GM12878 (cell line): Measurements from ENCODE around the gene EFCC1. TPM values are rescaled to one million over a fixed set of nuclear protein-coding genes. Genes with fewer than 3 reads are reported as not detected.

ENCODE experiments used
- ATAC-seq: fragments of 200-7000 bp; cut with Tn5 transposase; 3 replicates; pipeline ENCODE4 v1.9.1; 2020; ENCODE audit warnings: mild to moderate bottlenecking, moderate library complexity
- BruUV-seq: library from RNA; stranded (reverse); fragments of 400-500 nt; replicated peaks from 2 replicates; lab custom pipeline; 2021; lab: Mats Ljungman, UMichigan
- CTCF ChIA-PET: fragments of 300-600 bp; sonication (Branson Sonifier 250); formaldehyde crosslinking; extraction: SDS; loops from one replicate; lab custom pipeline; 2021; ENCODE audit warnings: inconsistent platforms; lab: Yijun Ruan, JAX
- POLR2A ChIA-PET: fragments of 350-600 bp; formaldehyde crosslinking; extraction: SDS; loops from one replicate; lab custom pipeline; 2021; ENCODE audit warnings: inconsistent platforms; lab: Charles Lee
- RAD21 ChIA-PET: fragments of 300-600 bp; sonication (Branson Sonifier 250); formaldehyde crosslinking; loops from one replicate; lab custom pipeline; 2023; ENCODE audit warnings: antibody characterized with exemption; ENCODE audit not compliant: unreplicated experiment; lab: Charles Lee
- SMC1A ChIA-PET: fragments of 300-600 bp; sonication (Branson Sonifier 250); formaldehyde crosslinking; loops from one replicate; lab custom pipeline; 2023; ENCODE audit not compliant: unreplicated experiment, uncharacterized antibody; lab: Charles Lee
- DNase-seq: peaks from one replicate; pipeline ENCODE4 v3.0.0-alpha.2; 2011; ENCODE audit warnings: low read depth, low spot score
- FAIRE-seq: peaks from 3 replicates; lab custom pipeline; 2011; peaks lifted over from hg19 to GRCh38; lab: Jason Lieb, UNC
- H2AFZ ChIP-seq: 2 replicates; pipeline ENCODE4 v1.6.0; 2011; ENCODE audit warnings: low read depth, low read length, control low read depth; ENCODE audit not compliant: control insufficient read depth
- H3K27ac ChIP-seq: 2 replicates; pipeline ENCODE4 v1.5.1; 2011; ENCODE audit warnings: control low read depth; ENCODE audit not compliant: control insufficient read depth, insufficient read depth
- H3K27me3 ChIP-seq, 2 experiments: replicated peaks in 1 of 2; 2 replicates each; pipeline versions ENCODE4 v1.6.0 to v1.6.1; 2011; ENCODE audit warnings: low read length in 1 of 2; ENCODE audit not compliant: control insufficient read depth in 2 of 2, insufficient read depth in 2 of 2
- H3K36me3 ChIP-seq, 2 experiments: 2 replicates each; pipeline ENCODE4 v1.5.1; 2011; ENCODE audit warnings: low read length in 1 of 2; ENCODE audit not compliant: control insufficient read depth in 2 of 2, insufficient read depth in 2 of 2
- H3K4me1 ChIP-seq: 2 replicates; pipeline ENCODE4 v1.6.1; 2011; ENCODE audit warnings: mild to moderate bottlenecking, low read length, moderate library complexity, mixed read lengths; ENCODE audit not compliant: control insufficient read depth, insufficient read depth
- H3K4me2 ChIP-seq: 2 replicates; pipeline ENCODE4 v1.6.0; 2011; ENCODE audit warnings: control low read depth; ENCODE audit not compliant: control insufficient read depth, insufficient read depth
- H3K4me3 ChIP-seq: fragments of 200-600 bp; sonication (generic); 2 replicates; pipeline ENCODE4 v1.5.1; 2016
- H3K79me2 ChIP-seq: 2 replicates; pipeline ENCODE4 v1.6.0; 2011; ENCODE audit warnings: low read length; ENCODE audit not compliant: control insufficient read depth, insufficient read depth
- H3K9ac ChIP-seq: 2 replicates; pipeline ENCODE4 v1.8.0; 2011; ENCODE audit warnings: low read length, control low read depth, mixed read lengths; ENCODE audit not compliant: control insufficient read depth, insufficient read depth
- H3K9me3 ChIP-seq: replicated peaks from 3 replicates; pipeline ENCODE4 v1.5.1; 2011; ENCODE audit warnings: mild to moderate bottlenecking, low read length; ENCODE audit not compliant: control insufficient read depth, insufficient read depth
- H4K20me1 ChIP-seq: 2 replicates; pipeline ENCODE4 v1.6.0; 2011; ENCODE audit not compliant: control insufficient read depth, insufficient read depth
- CBX3 ChIP-seq: fragments of 200-600 bp; sonication (generic); IDR thresholded peaks from 2 replicates; pipeline ENCODE4 v1.6.1; 2016; ENCODE audit warnings: low read depth, borderline replicate concordance
- FOS ChIP-seq: IDR thresholded peaks from 3 replicates; pipeline ENCODE4 v1.6.1; 2011; ENCODE audit warnings: borderline replicate concordance; ENCODE audit not compliant: insufficient read length; ENCODE audit errors: extremely low read depth
- IKZF1 ChIP-seq: fragments of 450-650 bp; conservative IDR thresholded peaks from 2 replicates; pipeline ENCODE4 v1.6.1; 2017; ENCODE audit warnings: antibody characterized with exemption, mild to moderate bottlenecking
- RUNX3 ChIP-seq: IDR thresholded peaks from 2 replicates; pipeline ENCODE4 v1.6.1; 2012; ENCODE audit warnings: low read length, inconsistent platforms
- SREBF2 ChIP-seq: IDR thresholded peaks from 2 replicates; pipeline ENCODE4 v1.6.1; 2012; ENCODE audit warnings: mild to moderate bottlenecking, low read length
- SRF ChIP-seq, 2 experiments: IDR thresholded peaks; 2 replicates each; pipeline ENCODE4 v1.6.1; 2011; ENCODE audit warnings: low read depth in 2 of 2, low read length in 2 of 2, mild to moderate bottlenecking in 1 of 2, moderate library complexity in 1 of 2
- ZNF592 ChIP-seq: fragments of 450-650 bp; IDR thresholded peaks from 2 replicates; pipeline ENCODE4 v1.6.1; 2017; ENCODE audit warnings: mild to moderate bottlenecking, moderate library complexity
- WGBS: methylation state at CpG from one replicate; pipeline ENCODE4 v1.1.6; 2016; ENCODE audit warnings: low lambda C conversion rate; ENCODE audit not compliant: insufficient replicate concordance, insufficient coverage; ENCODE audit errors: missing lambda C conversion rate; 5-methylcytosine and 5-hydroxymethylcytosine counted together
- in situ Hi-C: fragments of 300-500 bp; cut with MboI; formaldehyde crosslinking; loops from 9 replicates; pipeline ENCODE4 v1.14.3; 2018; ENCODE audit warnings: mixed read lengths
- intact Hi-C: fragments of 100-400 bp; cut with micrococcal nuclease; formaldehyde crosslinking; loops from one replicate; pipeline ENCODE4 v1.14.2; 2022; ENCODE audit not compliant: unreplicated experiment
- polyA plus RNA-seq, 11 experiments: library from polyadenylated mRNA; depleted of rRNA in 4 of 11; unstranded in 6 of 11; stranded (reverse) in 5 of 11; fragments of >200 nt; fragmentation: Nextera tagmentation in 4 of 11; fragmentation: Illumina TruSeq in 1 of 11; extraction: Ambion mirVana in 4 of 11; extraction: Trizol in 1 of 11; gene quantifications; 1 replicate in 1 of 11; 2 replicates in 10 of 11; pipeline versions ENCODE4 v1.2.1 to v1.2.3, GENCODE V29; 2011 to 2016; ENCODE audit warnings: inconsistent platforms in 2 of 11, missing spikeins in 2 of 11, low read depth in 1 of 11
- total RNA-seq, 4 experiments: library from RNA; depleted of rRNA in 3 of 4; stranded (reverse); fragments of >200 nt in 3 of 4; fragmentation: Illumina TruSeq in 1 of 4; extraction: Trizol in 1 of 4; gene quantifications; 2 replicates each; pipeline versions ENCODE4 v1.2.1 to v1.2.3, GENCODE V29; 2013 to 2021
- TF ChIP-seq, protein P1 (sequence below): IDR thresholded peaks from 2 replicates; pipeline ENCODE4 v1.6.1; 2012; ENCODE audit warnings: low read depth, low read length, improper control_type of control experiment
- TF ChIP-seq, protein P2 (sequence below): IDR thresholded peaks from 2 replicates; pipeline ENCODE4 v1.6.1; 2011; ENCODE audit warnings: low read depth, mild to moderate bottlenecking, low read length, moderate library complexity, borderline replicate concordance; ENCODE audit errors: extremely low read depth
- TF ChIP-seq, protein P3 (sequence below): fragments of 450-650 bp; IDR thresholded peaks from 2 replicates; pipeline ENCODE4 v1.6.1; 2016; ENCODE audit warnings: mild to moderate bottlenecking
- TF ChIP-seq, protein P4 (sequence below): fragments of 450-650 bp; IDR thresholded peaks from 2 replicates; pipeline ENCODE4 v1.6.1; 2017; ENCODE audit warnings: low read depth, mild to moderate bottlenecking, moderate library complexity

Gene EFCC1
- total and polyA plus RNA-seq, 10 of the 15 experiments (the other 5 are each of a cell fraction or from before 2014, with no cell fraction given) = not detected

- DNase-seq (no peak), ATAC-seq (no peak), FAIRE-seq (no peak)
- ChIA-PET CTCF (interaction anchor here (1.6 kb wide), 3 partner anchors 10 to 36 kb away, joined by 3 to 8 read pairs (median 5); no protein-coding TSS in a partner anchor), SMC1A (no interaction called here), POLR2A (no interaction called here), RAD21 (no interaction called here)
- WGBS = 72% methylated on average over 4 of the region's 4 CpGs
- no TSS peak for BruUV-seq
- intact Hi-C loops = no loop called here
- Histone ChIP-seq H3K4me2 (no peak overlapping the region), H2AFZ (no peak overlapping the region), H3K9me3 (no peaks in the 10 kb centered on the region), H3K27ac (no peak overlapping the region), H3K36me3 (no peaks in the 10 kb centered on the region), H4K20me1 (no peaks in the 10 kb centered on the region), H3K79me2 (no peaks in the 10 kb centered on the region), H3K4me1 (no peaks in the 10 kb centered on the region), H3K27me3 (peaks cover 7 to 8% of the 10 kb centered on the region in 2 experiments), H3K4me3 (no peak overlapping the region), H3K9ac (no peak overlapping the region)
- in situ Hi-C loops = no loop called here
- TF ChIP-seq IKZF1 (no peak), SREBF2 (no peak), SRF (IDR thresholded peaks at IDR 0.05; ENCODE audit: low read depth in 2 of 2, low read length in 2 of 2) (no peak), ZNF592 (no peak), CBX3 (no peak), RUNX3 (no peak), FOS (no peak)
- TF ChIP-seq, protein P1, sequence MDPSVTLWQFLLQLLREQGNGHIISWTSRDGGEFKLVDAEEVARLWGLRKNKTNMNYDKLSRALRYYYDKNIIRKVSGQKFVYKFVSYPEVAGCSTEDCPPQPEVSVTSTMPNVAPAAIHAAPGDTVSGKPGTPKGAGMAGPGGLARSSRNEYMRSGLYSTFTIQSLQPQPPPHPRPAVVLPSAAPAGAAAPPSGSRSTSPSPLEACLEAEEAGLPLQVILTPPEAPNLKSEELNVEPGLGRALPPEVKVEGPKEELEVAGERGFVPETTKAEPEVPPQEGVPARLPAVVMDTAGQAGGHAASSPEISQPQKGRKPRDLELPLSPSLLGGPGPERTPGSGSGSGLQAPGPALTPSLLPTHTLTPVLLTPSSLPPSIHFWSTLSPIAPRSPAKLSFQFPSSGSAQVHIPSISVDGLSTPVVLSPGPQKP = no peak
- TF ChIP-seq, protein P2, sequence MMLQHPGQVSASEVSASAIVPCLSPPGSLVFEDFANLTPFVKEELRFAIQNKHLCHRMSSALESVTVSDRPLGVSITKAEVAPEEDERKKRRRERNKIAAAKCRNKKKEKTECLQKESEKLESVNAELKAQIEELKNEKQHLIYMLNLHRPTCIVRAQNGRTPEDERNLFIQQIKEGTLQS = no peak
- TF ChIP-seq, protein P3, sequence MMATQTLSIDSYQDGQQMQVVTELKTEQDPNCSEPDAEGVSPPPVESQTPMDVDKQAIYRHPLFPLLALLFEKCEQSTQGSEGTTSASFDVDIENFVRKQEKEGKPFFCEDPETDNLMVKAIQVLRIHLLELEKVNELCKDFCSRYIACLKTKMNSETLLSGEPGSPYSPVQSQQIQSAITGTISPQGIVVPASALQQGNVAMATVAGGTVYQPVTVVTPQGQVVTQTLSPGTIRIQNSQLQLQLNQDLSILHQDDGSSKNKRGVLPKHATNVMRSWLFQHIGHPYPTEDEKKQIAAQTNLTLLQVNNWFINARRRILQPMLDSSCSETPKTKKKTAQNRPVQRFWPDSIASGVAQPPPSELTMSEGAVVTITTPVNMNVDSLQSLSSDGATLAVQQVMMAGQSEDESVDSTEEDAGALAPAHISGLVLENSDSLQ = no peak
- TF ChIP-seq, protein P4, sequence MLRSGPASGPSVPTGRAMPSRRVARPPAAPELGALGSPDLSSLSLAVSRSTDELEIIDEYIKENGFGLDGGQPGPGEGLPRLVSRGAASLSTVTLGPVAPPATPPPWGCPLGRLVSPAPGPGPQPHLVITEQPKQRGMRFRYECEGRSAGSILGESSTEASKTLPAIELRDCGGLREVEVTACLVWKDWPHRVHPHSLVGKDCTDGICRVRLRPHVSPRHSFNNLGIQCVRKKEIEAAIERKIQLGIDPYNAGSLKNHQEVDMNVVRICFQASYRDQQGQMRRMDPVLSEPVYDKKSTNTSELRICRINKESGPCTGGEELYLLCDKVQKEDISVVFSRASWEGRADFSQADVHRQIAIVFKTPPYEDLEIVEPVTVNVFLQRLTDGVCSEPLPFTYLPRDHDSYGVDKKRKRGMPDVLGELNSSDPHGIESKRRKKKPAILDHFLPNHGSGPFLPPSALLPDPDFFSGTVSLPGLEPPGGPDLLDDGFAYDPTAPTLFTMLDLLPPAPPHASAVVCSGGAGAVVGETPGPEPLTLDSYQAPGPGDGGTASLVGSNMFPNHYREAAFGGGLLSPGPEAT = no peak
These were observed 4.6 kb downstream of the EFCC1 start for GRCh38 chr3:129005526-129006303.
